Stimulated activated CD8-positive, alpha-beta memory T cell treated with anti-CD3 and anti-CD28 coated beads, Interleukin-2, amount 100 ng/mL, for 1 hour (primary cell): ENCODE results near the gene GMPS.
"Not testable (repeated sequence)": the region's sequence is repeated elsewhere in the genome, so short reads cannot be mapped to it uniquely, and the experiment has no call there.

Experiments
- DNase-seq, 2 donors: peaks; one replicate each; pipeline ENCODE4 v3.0.0-alpha.2; 2020; ENCODE audit warnings: low read depth in 2 of 2

GMPS gene

GRCh38 chr3:155872904-155873646 is 2.6 kb downstream of the GMPS start:
- DNase-seq: no peak

GRCh38 chr3:155876037-155876436 is 5.6 kb downstream of the GMPS start:
- no peak for DNase-seq

- DNase-seq: no peak
Observed at GRCh38 chr3:155876503-155876902, 6.1 kb downstream of the GMPS start.

GRCh38 chr3:155880286-155880685 is 9.8 kb downstream of the GMPS start:
- DNase-seq: no peak

GRCh38 chr3:155884292-155884691 is 13.8 kb downstream of the GMPS start:
- DNase-seq: no peak

GRCh38 chr3:155885292-155885691 is 14.8 kb downstream of the GMPS start:
- no peak for DNase-seq

- not testable (repeated sequence) for DNase-seq
Observed at GRCh38 chr3:155886348-155886747, 15.9 kb downstream of the GMPS start.

- no peak for DNase-seq
Observed at GRCh38 chr3:155886915-155887314, 16.5 kb downstream of the GMPS start.

- DNase-seq: no peak
Observed at GRCh38 chr3:155889212-155889611, 18.8 kb downstream of the GMPS start.

GRCh38 chr3:155889952-155890351 is 19.5 kb downstream of the GMPS start:
- no peak for DNase-seq

- DNase-seq: no peak
Observed at GRCh38 chr3:155890671-155891190, 20.3 kb downstream of the GMPS start.

GRCh38 chr3:155891321-155891720 is 20.9 kb downstream of the GMPS start:
- no peak for DNase-seq

GRCh38 chr3:155895379-155895900 is 25.0 kb downstream of the GMPS start:
- DNase-seq: no peak

GRCh38 chr3:155906900-155907299 is 36.5 kb downstream of the GMPS start:
- no peak for DNase-seq

- DNase-seq: no peak
Observed at GRCh38 chr3:155908086-155908485, 37.6 kb downstream of the GMPS start.

GRCh38 chr3:155908605-155909004 is 38.2 kb downstream of the GMPS start:
- DNase-seq: no peak

GRCh38 chr3:155912090-155912489 is 41.6 kb downstream of the GMPS start:
- no peak for DNase-seq

- no peak for DNase-seq
Observed at GRCh38 chr3:155912579-155913190, 42.2 kb downstream of the GMPS start.

- no peak for DNase-seq
Observed at GRCh38 chr3:155917781-155918180, 47.3 kb downstream of the GMPS start.

GRCh38 chr3:155919728-155920127 is 49.3 kb downstream of the GMPS start:
- no peak for DNase-seq

GRCh38 chr3:155921486-155921885 is 51.0 kb downstream of the GMPS start:
- no peak for DNase-seq

- no peak for DNase-seq
Observed at GRCh38 chr3:155934230-155934629, 63.8 kb downstream of the GMPS start.

GRCh38 chr3:155938409-155938808 is 68.0 kb downstream of the GMPS start:
- no peak for DNase-seq
